Thyroid gland (tissue), 4 donors: ENCODE results near the gene DENND2C. TPM values are rescaled to one million over a fixed set of nuclear protein-coding genes. Genes with fewer than 3 reads are reported as not detected.
A peak's percentile ranks its signal among the peaks of the same experiment; 100 is the strongest.

Experiments
- DNase-seq, 2 donors: peaks; one replicate each; pipeline ENCODE4 v3.0.0-alpha.2; 2019
- H3K27ac ChIP-seq, 3 donors: fragments of 200-600 bp; sonication (generic); 1 replicate in 2 of 3; 2 replicates in 1 of 3; pipeline ENCODE4 v1.5.1; 2016 to 2019; ENCODE audit warnings: mild to moderate bottlenecking in 1 of 3, moderate library complexity in 1 of 3
- H3K27me3 ChIP-seq: fragments of 200-600 bp; sonication (generic); one replicate; pipeline ENCODE4 v1.5.1; 2019
- H3K36me3 ChIP-seq, 2 donors: fragments of 200-600 bp; sonication (generic); one replicate each; pipeline ENCODE4 v1.5.1; 2016 to 2019
- H3K4me1 ChIP-seq, 2 donors: fragments of 200-600 bp; sonication (generic); one replicate each; pipeline ENCODE4 v1.5.1; 2017 to 2019
- H3K4me3 ChIP-seq, 3 donors: fragments of 200-600 bp; sonication (generic); replicated peaks in 1 of 3; 1 replicate in 2 of 3; 2 replicates in 1 of 3; pipeline ENCODE4 v1.5.1; 2016; ENCODE audit warnings: mild to moderate bottlenecking in 1 of 3
- H3K9me3 ChIP-seq: fragments of 200-600 bp; sonication (generic); one replicate; pipeline ENCODE4 v1.5.1; 2017
- CTCF ChIP-seq, 6 experiments: fragments of 200-600 bp in 3 of 6; fragments of 450-650 bp in 3 of 6; sonication (generic) in 3 of 6; IDR thresholded peaks; one replicate each; pipeline ENCODE4 v1.5.1; 2016 to 2019; ENCODE audit warnings: antibody characterized with exemption in 6 of 6, mild to moderate bottlenecking in 2 of 6, inconsistent platforms in 1 of 6, moderate library complexity in 1 of 6
- POLR2A ChIP-seq, 2 donors: fragments of 450-650 bp; IDR thresholded peaks; one replicate each; pipeline ENCODE4 v1.6.1; 2017; ENCODE audit warnings: antibody characterized with exemption in 2 of 2, mild to moderate bottlenecking in 2 of 2, moderate library complexity in 1 of 2
- WGBS, 2 donors: methylation state at CpG; one replicate each; pipeline ENCODE4 v1.1.5; 2017; 5-methylcytosine and 5-hydroxymethylcytosine counted together
- intact Hi-C: fragments of 100-400 bp; cut with DNase I; formaldehyde crosslinking; loops from one replicate; pipeline ENCODE4 v1.15.1; 2023
- total RNA-seq, 4 donors: library from RNA; depleted of rRNA; stranded (reverse); fragments of >200 nt; gene quantifications; one replicate each; pipeline ENCODE4 v1.2.3, GENCODE V29; 2016

Gene DENND2C
- 1 to 10 TPM; 2.6 to 3.9 (median 3.8) TPM for total RNA-seq

GRCh38 chr1:114669562-114670082 lies at the start of gene DENND2C:
TSS of gene DENND2C (minus strand) at chr1:114670049. CDS start at chr1:114625984, 44,065 bp downstream.
- Histone ChIP-seq H3K4me1 (peaks cover 0 to 4% of the 10 kb centered on the region in 2 donors), H3K4me3 (peak within 1 kb of the TSS; percentile 56 to 90 (median 75)), H3K27ac (peak within 1 kb of the TSS in 2 of 3 donors; percentile 63 to 68), H3K36me3 (no peaks in the 10 kb centered on the region), H3K27me3 (no peaks in the 10 kb centered on the region), H3K9me3 (no peaks in the 10 kb centered on the region)
- peak in 1 of 2 donors; percentile 47 for TF ChIP-seq POLR2A (IDR thresholded peaks at IDR 0.05)
- TF ChIP-seq CTCF (IDR thresholded peaks at IDR 0.05) = no peak
- no peak for DNase-seq
- WGBS, 2 donors = 1 to 2% methylated on average over 40 to 42 of the region's 50 CpGs
- intact Hi-C loops = no loop called here

- Histone ChIP-seq H3K4me1 (peaks cover 13 to 17% of the 10 kb centered on the region in 2 donors), H3K27ac (no peak overlapping the region), H3K9me3 (no peaks in the 10 kb centered on the region), H3K27me3 (no peaks in the 10 kb centered on the region), H3K4me3 (no peak overlapping the region), H3K36me3 (peaks cover 57 to 67% of the 10 kb centered on the region in 2 donors)
- no peak for DNase-seq
- intact Hi-C loops = no loop called here
- TF ChIP-seq CTCF (IDR thresholded peaks at IDR 0.05) = no peak
- TF ChIP-seq POLR2A (IDR thresholded peaks at IDR 0.05) = no peak
- WGBS, 2 donors = 88 to 96% methylated on average over 3 of the region's 3 CpGs
Measured at GRCh38 chr1:114719424-114719787, 49.6 kb upstream of the DENND2C start.

GRCh38 chr1:114718661-114719423 lies 49.0 kb upstream of the DENND2C start:
- DNase-seq = no peak
- Histone ChIP-seq H3K4me3 (no peak overlapping the region), H3K9me3 (no peaks in the 10 kb centered on the region), H3K27me3 (no peaks in the 10 kb centered on the region), H3K27ac (no peak overlapping the region), H3K36me3 (peaks cover 52 to 61% of the 10 kb centered on the region in 2 donors), H3K4me1 (peaks cover 13 to 17% of the 10 kb centered on the region in 2 donors)
- intact Hi-C loops = no loop called here
- no peak for TF ChIP-seq CTCF (IDR thresholded peaks at IDR 0.05)
- no peak for TF ChIP-seq POLR2A (IDR thresholded peaks at IDR 0.05)
- 92 to 96% methylated on average over 11 of the region's 11 CpGs for WGBS, 2 donors

- Histone ChIP-seq H3K27me3 (no peaks in the 10 kb centered on the region), H3K4me3 (peak within 1 kb of the TSS; percentile 70 to 96 (median 75)), H3K9me3 (no peaks in the 10 kb centered on the region), H3K36me3 (peaks cover 32 to 42% of the 10 kb centered on the region in 2 donors), H3K27ac (peak within 1 kb of the TSS; percentile 37 to 82 (median 68)), H3K4me1 (peaks cover 13 to 17% of the 10 kb centered on the region in 2 donors)
- TF ChIP-seq CTCF (IDR thresholded peaks at IDR 0.05) (peak in 1 of 6 experiments; percentile 17), POLR2A (IDR thresholded peaks at IDR 0.05) (peak in 1 of 2 donors; percentile 55)
- peak; percentile 93 to 94 for DNase-seq
- WGBS, 2 donors = 2% methylated on average over 26 to 38 of the region's 38 CpGs
- intact Hi-C loops = no loop called here
Measured at GRCh38 chr1:114716304-114717170, 46.7 kb upstream of the DENND2C start, which contains the start of gene NRAS. TSS of gene NRAS (minus strand) at chr1:114716771. CDS start at chr1:114716160, 611 bp downstream.
